Lower lobe of right lung (tissue), 2 donors: ENCODE results near the gene SEMA3G. TPM values are rescaled to one million over a fixed set of nuclear protein-coding genes. Genes with fewer than 3 reads are reported as not detected.
A peak's percentile ranks its signal among the peaks of the same experiment; 100 is the strongest.

Experiments
- ATAC-seq, 2 donors: fragments of 200-7000 bp; cut with Tn5 transposase; one replicate each; pipeline ENCODE4 v1.9.1; 2020 to 2022; ENCODE audit warnings: mild to moderate bottlenecking in 2 of 2, moderate library complexity in 2 of 2
- DNase-seq: peaks from one replicate; pipeline ENCODE4 v3.0.0-alpha.2; 2020
- H3K27ac ChIP-seq: fragments of 200-600 bp; one replicate; pipeline ENCODE4 v1.8.0; 2022
- H3K27me3 ChIP-seq: fragments of 200-600 bp; one replicate; pipeline ENCODE4 v1.8.0; 2022; ENCODE audit warnings: low read depth
- H3K36me3 ChIP-seq: fragments of 200-600 bp; one replicate; pipeline ENCODE4 v1.8.0; 2022; ENCODE audit warnings: mild to moderate bottlenecking
- H3K4me1 ChIP-seq: fragments of 200-600 bp; one replicate; pipeline ENCODE4 v1.8.0; 2022
- H3K4me3 ChIP-seq: fragments of 200-600 bp; one replicate; pipeline ENCODE4 v1.8.0; 2022; ENCODE audit warnings: mild to moderate bottlenecking
- H3K9me3 ChIP-seq: fragments of 200-600 bp; one replicate; pipeline ENCODE4 v1.8.0; 2022
- intact Hi-C: fragments of 100-400 bp; cut with DNase I; formaldehyde crosslinking; loops from one replicate; pipeline ENCODE4 v1.11.0; 2022
- total RNA-seq: library from RNA; stranded (reverse); fragmentation: NEBNext Ultra II Directional; extraction: Animal tissue kit (Norgen Biotek cat#: 25700); gene quantifications from one replicate; pipeline ENCODE4 v1.2.1, GENCODE V29; 2021
- TF ChIP-seq, protein P1 (sequence below): fragments of 200-600 bp; IDR thresholded peaks from one replicate; pipeline ENCODE4 v1.8.0; 2022; ENCODE audit warnings: antibody characterized with exemption, mild to moderate bottlenecking
- donor health status: DM: no; HTN: yes; CAD: no; lungs with severe emphysema.

The SEMA3G gene
- total RNA-seq, 1 donor from 2014 or later = 23.6 TPM

DNA sequence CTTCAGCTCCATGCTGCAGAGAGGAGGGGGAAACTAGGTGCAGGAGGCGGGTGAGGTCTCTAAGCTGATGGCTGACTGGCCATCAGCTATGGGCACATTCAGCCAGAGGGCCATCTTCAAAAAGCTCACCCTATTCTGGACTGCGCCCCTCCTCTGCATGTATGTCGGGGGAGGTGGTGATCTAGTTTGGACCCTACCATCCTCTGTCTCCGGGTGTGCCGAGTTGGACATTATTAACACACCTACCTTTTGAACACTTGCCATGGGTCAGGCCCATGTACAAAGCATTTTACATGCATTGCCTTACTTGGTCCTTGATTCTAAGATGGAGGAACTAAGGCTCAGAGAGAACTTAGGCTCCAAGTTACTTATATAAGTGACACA is 11.9 kb upstream of the SEMA3G start:
- ATAC-seq (no peak), DNase-seq (no peak)
- H3K4me3 ChIP-seq = peak overlapping the region; percentile 74
- intact Hi-C loops = no loop called here
- H3K36me3 ChIP-seq = peaks cover 44% of the 10 kb centered on the region
- H3K27ac ChIP-seq = peak overlapping the region; percentile 92
- TF ChIP-seq, protein P1, sequence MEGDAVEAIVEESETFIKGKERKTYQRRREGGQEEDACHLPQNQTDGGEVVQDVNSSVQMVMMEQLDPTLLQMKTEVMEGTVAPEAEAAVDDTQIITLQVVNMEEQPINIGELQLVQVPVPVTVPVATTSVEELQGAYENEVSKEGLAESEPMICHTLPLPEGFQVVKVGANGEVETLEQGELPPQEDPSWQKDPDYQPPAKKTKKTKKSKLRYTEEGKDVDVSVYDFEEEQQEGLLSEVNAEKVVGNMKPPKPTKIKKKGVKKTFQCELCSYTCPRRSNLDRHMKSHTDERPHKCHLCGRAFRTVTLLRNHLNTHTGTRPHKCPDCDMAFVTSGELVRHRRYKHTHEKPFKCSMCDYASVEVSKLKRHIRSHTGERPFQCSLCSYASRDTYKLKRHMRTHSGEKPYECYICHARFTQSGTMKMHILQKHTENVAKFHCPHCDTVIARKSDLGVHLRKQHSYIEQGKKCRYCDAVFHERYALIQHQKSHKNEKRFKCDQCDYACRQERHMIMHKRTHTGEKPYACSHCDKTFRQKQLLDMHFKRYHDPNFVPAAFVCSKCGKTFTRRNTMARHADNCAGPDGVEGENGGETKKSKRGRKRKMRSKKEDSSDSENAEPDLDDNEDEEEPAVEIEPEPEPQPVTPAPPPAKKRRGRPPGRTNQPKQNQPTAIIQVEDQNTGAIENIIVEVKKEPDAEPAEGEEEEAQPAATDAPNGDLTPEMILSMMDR = no peak
- H3K9me3 ChIP-seq = no peaks in the 10 kb centered on the region
- H3K27me3 ChIP-seq = no peaks in the 10 kb centered on the region
- H3K4me1 ChIP-seq = peaks cover 33% of the 10 kb centered on the region

DNA sequence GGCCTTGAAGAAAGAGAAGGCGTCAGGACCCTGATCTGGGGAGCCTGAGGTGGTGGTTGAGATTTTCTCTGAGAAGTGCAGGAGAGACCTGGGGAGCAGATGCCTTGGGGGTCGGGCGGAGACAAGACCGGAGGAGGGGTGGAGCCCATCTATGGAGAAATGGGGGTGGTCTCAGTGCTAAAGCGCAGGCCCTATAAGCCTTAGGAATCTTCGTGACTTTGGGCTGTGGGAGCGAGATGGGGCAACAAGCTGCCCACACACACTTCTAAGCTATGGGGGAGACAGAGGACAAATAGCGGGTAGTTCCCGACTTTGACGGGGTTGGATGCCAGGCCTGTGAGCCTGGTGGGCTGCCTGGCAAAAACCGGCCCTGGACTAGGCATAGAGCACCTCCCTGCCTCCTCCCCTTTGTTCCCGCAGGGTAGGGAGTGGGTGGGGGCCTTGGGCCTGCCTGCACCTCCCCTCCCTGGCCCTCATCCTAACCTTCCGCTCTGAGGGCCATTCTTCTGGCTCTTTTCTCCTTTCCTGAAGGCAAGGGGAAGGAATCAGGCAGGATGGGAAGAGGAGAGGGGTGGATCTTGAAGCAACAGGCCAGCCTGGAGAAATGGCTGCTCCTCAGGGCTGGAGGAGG is 11.4 kb upstream of the SEMA3G start:
- no peaks in the 10 kb centered on the region for H3K27me3 ChIP-seq
- intact Hi-C loops = no loop called here
- peaks cover 33% of the 10 kb centered on the region for H3K4me1 ChIP-seq
- no peak for DNase-seq
- peak overlapping the region; percentile 74 for H3K4me3 ChIP-seq
- peak overlapping the region; percentile 92 for H3K27ac ChIP-seq
- H3K9me3 ChIP-seq = no peaks in the 10 kb centered on the region
- H3K36me3 ChIP-seq = peaks cover 39% of the 10 kb centered on the region
- TF ChIP-seq, protein P1 = no peak
- ATAC-seq = peak; percentile 35 to 39

DNA sequence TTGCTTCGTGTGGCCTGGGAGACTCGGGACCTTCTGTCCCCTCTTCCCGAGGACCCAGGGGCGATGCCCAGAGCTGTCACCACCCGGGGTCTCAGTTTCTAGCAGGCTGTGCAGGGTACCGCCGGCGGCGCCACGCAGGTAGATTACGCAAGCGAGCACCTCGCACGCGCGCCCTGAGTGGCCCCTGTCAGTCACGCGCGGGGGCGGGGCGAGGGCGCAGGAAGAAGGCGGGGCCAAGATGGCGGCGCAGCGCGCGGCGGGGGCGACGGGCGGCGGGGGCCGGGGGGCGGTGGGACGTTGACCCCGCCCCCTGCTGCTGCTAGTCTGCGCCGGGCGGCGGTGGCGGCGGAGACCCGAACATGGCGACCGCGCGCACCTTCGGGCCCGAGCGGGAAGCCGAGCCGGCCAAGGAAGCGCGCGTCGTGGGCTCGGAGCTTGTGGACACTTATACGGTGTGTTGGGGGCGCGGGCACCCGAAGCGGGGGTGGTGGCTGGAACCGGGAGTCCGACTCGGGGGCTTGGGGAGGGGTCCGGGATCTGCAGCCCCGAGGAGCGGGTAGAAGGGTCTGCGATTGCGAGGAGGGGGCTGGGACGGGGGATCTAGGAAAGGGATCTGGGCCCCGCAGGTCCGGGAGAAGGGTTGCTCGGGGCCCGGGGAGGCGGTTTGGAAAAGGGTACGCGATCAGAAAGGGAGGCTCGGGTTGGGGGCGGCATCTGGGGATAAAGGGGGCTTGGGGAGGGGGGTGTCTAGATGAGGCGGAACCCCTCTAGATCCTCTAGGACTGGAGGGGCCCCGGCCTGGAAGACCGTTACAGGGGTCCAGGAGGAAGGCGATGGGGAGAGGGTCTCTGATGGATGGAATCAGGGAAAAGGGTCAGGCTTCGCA is 10.6 kb upstream of the SEMA3G start, which contains the start of gene NISCH:
NISCH (plus strand) TSS at position 322 of the 886 bp plus-strand sequence; CDS start at position 360, 38 bp downstream.
- intact Hi-C loops = no loop called here
- Histone ChIP-seq H3K9me3 (no peaks in the 10 kb centered on the region), H3K4me1 (peaks cover 33% of the 10 kb centered on the region), H3K27me3 (no peaks in the 10 kb centered on the region), H3K27ac (peak within 1 kb of the TSS; percentile 92), H3K36me3 (peaks cover 31% of the 10 kb centered on the region), H3K4me3 (peak within 1 kb of the TSS; percentile 74)
- TF ChIP-seq, protein P1 = no peak
- peak; percentile 92 to 93 for ATAC-seq
- DNase-seq = peak; percentile 94

DNA sequence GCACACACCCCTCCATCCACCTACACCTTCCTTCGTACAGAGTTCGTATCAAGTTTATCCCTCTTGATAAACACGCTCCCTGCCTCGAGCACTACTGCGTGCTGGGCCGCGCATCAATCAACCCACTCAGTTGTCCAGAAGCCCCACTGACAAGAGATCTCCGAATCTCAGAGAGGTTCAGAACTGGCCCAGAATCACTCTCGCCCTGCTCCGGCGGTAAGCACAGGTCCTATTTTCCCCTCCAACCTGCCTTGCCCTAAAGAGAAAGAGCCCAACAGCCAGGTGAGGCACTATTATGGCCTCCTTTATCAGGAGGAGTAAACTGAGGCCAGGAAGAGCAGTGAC is 10.0 kb upstream of the SEMA3G start:
- ATAC-seq (peak; percentile 0 to 3), DNase-seq (no peak)
- no peaks in the 10 kb centered on the region for H3K27me3 ChIP-seq
- peaks cover 38% of the 10 kb centered on the region for H3K4me1 ChIP-seq
- peaks cover 25% of the 10 kb centered on the region for H3K36me3 ChIP-seq
- H3K9me3 ChIP-seq = no peaks in the 10 kb centered on the region
- intact Hi-C loops = no loop called here
- TF ChIP-seq, protein P1 = no peak
- H3K4me3 ChIP-seq = peak overlapping the region; percentile 74
- peak overlapping the region; percentile 92 for H3K27ac ChIP-seq

DNA sequence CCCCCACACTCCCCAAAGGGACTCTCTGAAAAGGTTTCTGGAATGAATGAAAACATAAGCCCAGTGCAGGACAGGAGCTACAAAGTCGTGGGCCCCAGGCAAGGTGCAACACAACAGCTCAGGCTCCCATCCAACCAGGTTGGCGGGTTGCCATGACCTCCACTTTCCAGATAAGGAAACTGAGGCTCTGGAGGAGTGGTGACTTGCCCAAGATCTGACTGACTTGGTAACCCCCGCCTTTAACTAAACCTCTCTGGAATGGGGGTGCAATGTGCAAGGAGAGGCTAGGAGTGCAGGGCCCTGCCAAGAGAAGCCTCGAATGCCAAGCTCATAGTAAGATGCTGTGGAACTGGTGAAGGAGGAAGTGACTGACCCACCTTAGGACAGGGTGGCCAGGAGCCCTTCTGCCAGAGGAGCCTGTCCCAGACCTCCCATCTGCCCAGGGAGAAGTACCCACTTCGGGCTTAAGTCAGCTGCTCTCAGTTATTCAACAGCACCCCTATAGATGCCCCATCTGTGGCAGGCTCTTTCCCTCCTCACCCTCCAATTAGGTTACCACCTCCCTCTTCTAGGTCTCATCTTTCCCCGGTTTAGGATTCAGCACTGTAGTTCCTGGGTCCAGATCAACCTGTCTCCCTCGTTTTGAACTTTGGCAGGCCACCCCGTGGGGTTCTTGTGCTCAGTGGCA is 9.5 kb upstream of the SEMA3G start:
- H3K27ac ChIP-seq = peak overlapping the region; percentile 92
- H3K4me1 ChIP-seq = peaks cover 42% of the 10 kb centered on the region
- TF ChIP-seq, protein P1 = no peak
- H3K36me3 ChIP-seq = peaks cover 20% of the 10 kb centered on the region
- no peak for DNase-seq
- H3K27me3 ChIP-seq = no peaks in the 10 kb centered on the region
- peak overlapping the region; percentile 74 for H3K4me3 ChIP-seq
- peak in 1 of 2 donors; percentile 0 for ATAC-seq
- H3K9me3 ChIP-seq = no peaks in the 10 kb centered on the region
- intact Hi-C loops = no loop called here
